ENCODE results near the gene USP47.

DNA sequence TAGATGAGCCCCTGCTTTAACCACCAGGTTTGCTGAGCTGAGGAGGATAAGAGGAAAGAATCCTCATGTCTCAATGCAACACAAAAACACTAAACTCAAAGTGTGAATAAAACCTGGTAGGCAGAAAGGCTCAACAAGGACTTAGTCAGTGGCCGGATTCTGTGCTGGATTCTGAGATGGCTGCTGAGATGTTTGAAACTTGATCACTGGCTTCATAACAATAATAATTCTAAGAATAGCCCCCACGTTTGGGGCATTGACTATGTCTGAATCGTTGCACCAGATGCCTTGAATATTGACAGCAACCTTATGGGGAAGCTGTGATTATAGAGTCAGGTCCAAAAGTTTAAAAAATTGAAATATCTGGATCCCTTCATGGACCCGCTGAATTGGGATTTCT, 162.0 kb downstream of the USP47 start:
- TF ChIP-seq, protein P1, sequence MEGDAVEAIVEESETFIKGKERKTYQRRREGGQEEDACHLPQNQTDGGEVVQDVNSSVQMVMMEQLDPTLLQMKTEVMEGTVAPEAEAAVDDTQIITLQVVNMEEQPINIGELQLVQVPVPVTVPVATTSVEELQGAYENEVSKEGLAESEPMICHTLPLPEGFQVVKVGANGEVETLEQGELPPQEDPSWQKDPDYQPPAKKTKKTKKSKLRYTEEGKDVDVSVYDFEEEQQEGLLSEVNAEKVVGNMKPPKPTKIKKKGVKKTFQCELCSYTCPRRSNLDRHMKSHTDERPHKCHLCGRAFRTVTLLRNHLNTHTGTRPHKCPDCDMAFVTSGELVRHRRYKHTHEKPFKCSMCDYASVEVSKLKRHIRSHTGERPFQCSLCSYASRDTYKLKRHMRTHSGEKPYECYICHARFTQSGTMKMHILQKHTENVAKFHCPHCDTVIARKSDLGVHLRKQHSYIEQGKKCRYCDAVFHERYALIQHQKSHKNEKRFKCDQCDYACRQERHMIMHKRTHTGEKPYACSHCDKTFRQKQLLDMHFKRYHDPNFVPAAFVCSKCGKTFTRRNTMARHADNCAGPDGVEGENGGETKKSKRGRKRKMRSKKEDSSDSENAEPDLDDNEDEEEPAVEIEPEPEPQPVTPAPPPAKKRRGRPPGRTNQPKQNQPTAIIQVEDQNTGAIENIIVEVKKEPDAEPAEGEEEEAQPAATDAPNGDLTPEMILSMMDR (IDR thresholded peaks at IDR 0.05 in 8 of 11, conservative IDR thresholded peaks at IDR 0.05 in 3 of 11) = no peak
- no peak for TF ChIP-seq POLR2AphosphoS5 (IDR thresholded peaks at IDR 0.05)

Measured in spleen (tissue), 7 donors.